ENCODE measurements around the gene RAD23A. TPM values are rescaled to one million over a fixed set of nuclear protein-coding genes. Genes with fewer than 3 reads are reported as not detected.

The RAD23A gene
- total RNA-seq, 4 donors from 2014 or later: 138 to 218 (median 181) TPM

GRCh38 chr19:12932392-12933286 is 13.0 kb upstream of the RAD23A start:
- 29% methylated on average over 16 of the region's 16 CpGs for WGBS
- TF ChIP-seq EP300 (IDR thresholded peaks at IDR 0.05) (no peak), POLR2A (IDR thresholded peaks at IDR 0.05; ENCODE audit: low read depth) (no peak), CTCF (IDR thresholded peaks at IDR 0.05) (no peak), POLR2AphosphoS5 (IDR thresholded peaks at IDR 0.05) (no peak)
- H3K36me3 ChIP-seq: peaks cover 20 to 35% (median 32%) of the 10 kb centered on the region in 4 donors
- DNase-seq (ENCODE audit: extremely low spot score): no peak
- H3K27ac ChIP-seq (replicated peaks in 1 of 4): peak overlapping the region; percentile 76 to 89 (median 85)
- peak overlapping the region; percentile 74 to 97 (median 90) for H3K4me3 ChIP-seq
- H3K4me1 ChIP-seq: peaks cover 22 to 33% (median 28%) of the 10 kb centered on the region in 4 donors
- intact Hi-C loops (cut with DNase I): no loop called here
- no peaks in the 10 kb centered on the region for H3K27me3 ChIP-seq
- H3K9me3 ChIP-seq: no peaks in the 10 kb centered on the region

- 4% methylated on average over 37 of the region's 51 CpGs for WGBS
- no peaks in the 10 kb centered on the region for H3K9me3 ChIP-seq
- peaks cover 14 to 27% (median 24%) of the 10 kb centered on the region in 4 donors for H3K36me3 ChIP-seq
- peak; percentile 21 for TF ChIP-seq POLR2A (IDR thresholded peaks at IDR 0.05; ENCODE audit: low read depth)
- peak; percentile 93 to 95 for TF ChIP-seq POLR2AphosphoS5 (IDR thresholded peaks at IDR 0.05)
- no peak for TF ChIP-seq EP300 (IDR thresholded peaks at IDR 0.05)
- peaks cover 25 to 37% (median 33%) of the 10 kb centered on the region in 4 donors for H3K4me1 ChIP-seq
- intact Hi-C loops (cut with DNase I): no loop called here
- H3K27ac ChIP-seq (replicated peaks in 1 of 4): peak within 1 kb of the TSS; percentile 76 to 89 (median 85)
- H3K27me3 ChIP-seq: no peaks in the 10 kb centered on the region
- peak within 1 kb of the TSS; percentile 74 to 97 (median 90) for H3K4me3 ChIP-seq
- peak; percentile 97 for DNase-seq (ENCODE audit: extremely low spot score)
Observed at GRCh38 chr19:12933287-12934072, 12.2 kb upstream of the RAD23A start, which contains the start of gene FARSA. Gene FARSA (minus strand): TSS chr19:12933711. CDS start chr19:12933696, 15 bp downstream.

GRCh38 chr19:12935071-12935470 is 10.6 kb upstream of the RAD23A start:
- peaks cover 32 to 48% (median 43%) of the 10 kb centered on the region in 4 donors for H3K4me1 ChIP-seq
- TF ChIP-seq POLR2AphosphoS5 (IDR thresholded peaks at IDR 0.05) (no peak), CTCF (IDR thresholded peaks at IDR 0.05) (no peak), EP300 (IDR thresholded peaks at IDR 0.05) (no peak), POLR2A (IDR thresholded peaks at IDR 0.05; ENCODE audit: low read depth) (no peak)
- no peaks in the 10 kb centered on the region for H3K27me3 ChIP-seq
- H3K4me3 ChIP-seq: no peak overlapping the region
- H3K36me3 ChIP-seq: peaks cover 10 to 15% (median 12%) of the 10 kb centered on the region in 4 donors
- DNase-seq (ENCODE audit: extremely low spot score): no peak
- no peaks in the 10 kb centered on the region for H3K9me3 ChIP-seq
- 89% methylated on average over 10 of the region's 10 CpGs for WGBS
- intact Hi-C loops (cut with DNase I): no loop called here
- no peak overlapping the region for H3K27ac ChIP-seq (replicated peaks in 1 of 4)

DNA sequence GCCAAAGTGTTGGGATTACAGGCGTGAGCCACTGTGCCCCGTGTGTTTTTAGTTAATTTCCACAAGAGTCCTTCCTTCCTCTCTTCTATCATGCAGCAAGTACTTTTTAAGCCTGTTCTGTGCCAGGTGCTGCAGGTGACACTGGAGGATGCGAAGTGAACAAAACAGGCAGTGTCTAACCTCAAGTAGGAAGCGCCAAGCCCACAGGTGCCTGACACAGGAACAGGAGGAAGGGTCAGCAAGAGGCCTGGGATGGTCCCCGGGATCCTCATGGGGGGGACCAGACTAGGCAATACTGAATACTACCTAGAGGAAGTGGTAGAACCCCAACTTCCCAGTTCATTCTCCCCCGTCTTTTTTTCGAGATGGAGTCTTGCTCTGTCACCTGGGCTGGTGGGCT is 9.1 kb upstream of the RAD23A start:
- 67% methylated on average over 7 of the region's 7 CpGs for WGBS
- Histone ChIP-seq H3K27ac (replicated peaks in 1 of 4) (no peak overlapping the region), H3K4me1 (peaks cover 47 to 57% (median 56%) of the 10 kb centered on the region in 4 donors), H3K4me3 (no peak overlapping the region), H3K9me3 (no peaks in the 10 kb centered on the region), H3K27me3 (no peaks in the 10 kb centered on the region), H3K36me3 (peaks cover 18 to 20% (median 20%) of the 10 kb centered on the region in 4 donors)
- intact Hi-C loops (cut with DNase I): no loop called here
- TF ChIP-seq CTCF (IDR thresholded peaks at IDR 0.05) (no peak), POLR2A (IDR thresholded peaks at IDR 0.05; ENCODE audit: low read depth) (no peak), POLR2AphosphoS5 (IDR thresholded peaks at IDR 0.05) (no peak), EP300 (IDR thresholded peaks at IDR 0.05) (no peak)
- DNase-seq (ENCODE audit: extremely low spot score): no peak

Measured in esophagus muscularis mucosa (tissue), 4 donors.